GM06990 (cell line): ENCODE results near the gene WNK2.

ENCODE experiments used
- DNase-seq: peaks from one replicate; pipeline ENCODE4 v3.0.0-alpha.2; 2011; ENCODE audit not compliant: insufficient read length; ENCODE audit errors: extremely low read depth
- H3K27me3 ChIP-seq: replicated peaks from 2 replicates; pipeline ENCODE4 v1.6.0; 2011; ENCODE audit warnings: low read length; ENCODE audit not compliant: control insufficient read depth, insufficient read depth
- H3K36me3 ChIP-seq: 2 replicates; pipeline ENCODE4 v1.5.1; 2011; ENCODE audit warnings: low read length; ENCODE audit not compliant: control insufficient read depth, insufficient read depth
- H3K4me3 ChIP-seq: replicated peaks from 2 replicates; pipeline ENCODE4 v1.5.1; 2011; ENCODE audit warnings: low read depth, mild to moderate bottlenecking, control low read depth, low read length
- TF ChIP-seq, protein P1 (sequence below): IDR thresholded peaks from 2 replicates; pipeline ENCODE4 v1.5.1; 2011; ENCODE audit warnings: low read length, control low read depth, mild to moderate bottlenecking, inconsistent platforms; ENCODE audit not compliant: insufficient read depth, poor library complexity, severe bottlenecking

WNK2 gene

DNA sequence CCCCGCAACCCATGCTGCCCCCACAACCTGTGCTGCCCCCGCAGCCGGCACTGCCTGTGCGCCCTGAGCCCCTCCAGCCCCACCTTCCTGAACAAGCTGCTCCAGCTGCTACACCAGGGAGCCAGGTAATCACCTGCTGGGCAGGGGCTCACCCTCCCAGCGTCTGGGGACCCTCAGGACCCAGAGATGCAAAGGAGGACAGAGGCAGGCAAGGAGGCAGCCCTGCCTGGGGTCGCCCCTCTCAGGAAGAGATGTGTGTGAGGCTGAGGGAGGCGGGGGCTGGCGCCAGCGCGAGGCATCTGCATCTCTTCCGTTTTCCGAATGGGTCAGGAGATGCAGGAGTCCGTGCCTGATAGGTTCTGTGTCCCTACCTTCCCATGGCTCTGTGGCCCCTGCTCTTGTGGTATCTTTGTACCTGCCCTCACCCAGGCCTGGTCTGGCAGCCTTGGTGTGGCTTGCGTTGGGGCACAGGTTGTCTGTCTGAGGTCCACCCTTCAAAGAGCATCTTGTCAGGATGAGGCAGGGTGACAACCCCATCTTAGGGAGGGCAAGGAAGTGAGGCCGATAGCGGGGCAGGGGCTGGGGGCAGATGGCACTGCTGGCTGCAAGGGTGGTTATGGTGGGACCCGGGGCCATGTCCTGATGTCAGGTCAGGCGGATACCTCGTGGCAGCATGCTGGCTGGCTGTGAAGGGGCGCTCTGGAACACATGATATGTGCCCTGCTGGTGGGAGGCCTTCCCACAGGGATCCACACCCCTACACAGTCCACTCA, 75.7 kb downstream of the WNK2 start:
- no peaks in the 10 kb centered on the region for H3K36me3 ChIP-seq
- no peak for DNase-seq
- TF ChIP-seq, protein P1, sequence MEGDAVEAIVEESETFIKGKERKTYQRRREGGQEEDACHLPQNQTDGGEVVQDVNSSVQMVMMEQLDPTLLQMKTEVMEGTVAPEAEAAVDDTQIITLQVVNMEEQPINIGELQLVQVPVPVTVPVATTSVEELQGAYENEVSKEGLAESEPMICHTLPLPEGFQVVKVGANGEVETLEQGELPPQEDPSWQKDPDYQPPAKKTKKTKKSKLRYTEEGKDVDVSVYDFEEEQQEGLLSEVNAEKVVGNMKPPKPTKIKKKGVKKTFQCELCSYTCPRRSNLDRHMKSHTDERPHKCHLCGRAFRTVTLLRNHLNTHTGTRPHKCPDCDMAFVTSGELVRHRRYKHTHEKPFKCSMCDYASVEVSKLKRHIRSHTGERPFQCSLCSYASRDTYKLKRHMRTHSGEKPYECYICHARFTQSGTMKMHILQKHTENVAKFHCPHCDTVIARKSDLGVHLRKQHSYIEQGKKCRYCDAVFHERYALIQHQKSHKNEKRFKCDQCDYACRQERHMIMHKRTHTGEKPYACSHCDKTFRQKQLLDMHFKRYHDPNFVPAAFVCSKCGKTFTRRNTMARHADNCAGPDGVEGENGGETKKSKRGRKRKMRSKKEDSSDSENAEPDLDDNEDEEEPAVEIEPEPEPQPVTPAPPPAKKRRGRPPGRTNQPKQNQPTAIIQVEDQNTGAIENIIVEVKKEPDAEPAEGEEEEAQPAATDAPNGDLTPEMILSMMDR = no peak

GRCh38 chr9:93260263-93261066, 76.5 kb downstream of the WNK2 start:
- DNase-seq = no peak
- Histone ChIP-seq H3K36me3 (no peaks in the 10 kb centered on the region), H3K4me3 (no peak overlapping the region), H3K27me3 (peaks cover 3% of the 10 kb centered on the region; the same call in 1 of the 2 replicates)
- TF ChIP-seq, protein P1 = no peak

More for the DNA sequence above, 75.7 kb downstream of the WNK2 start:
- Histone ChIP-seq H3K27me3 (no peaks in the 10 kb centered on the region), H3K4me3 (no peak overlapping the region)

GRCh38 chr9:93261281-93261680, 77.3 kb downstream of the WNK2 start:
- no peaks in the 10 kb centered on the region for H3K36me3 ChIP-seq
- TF ChIP-seq, protein P1 = no peak
- peaks cover 3% of the 10 kb centered on the region; the same call in 1 of the 2 replicates for H3K27me3 ChIP-seq
- no peak overlapping the region for H3K4me3 ChIP-seq
- no peak for DNase-seq

DNA sequence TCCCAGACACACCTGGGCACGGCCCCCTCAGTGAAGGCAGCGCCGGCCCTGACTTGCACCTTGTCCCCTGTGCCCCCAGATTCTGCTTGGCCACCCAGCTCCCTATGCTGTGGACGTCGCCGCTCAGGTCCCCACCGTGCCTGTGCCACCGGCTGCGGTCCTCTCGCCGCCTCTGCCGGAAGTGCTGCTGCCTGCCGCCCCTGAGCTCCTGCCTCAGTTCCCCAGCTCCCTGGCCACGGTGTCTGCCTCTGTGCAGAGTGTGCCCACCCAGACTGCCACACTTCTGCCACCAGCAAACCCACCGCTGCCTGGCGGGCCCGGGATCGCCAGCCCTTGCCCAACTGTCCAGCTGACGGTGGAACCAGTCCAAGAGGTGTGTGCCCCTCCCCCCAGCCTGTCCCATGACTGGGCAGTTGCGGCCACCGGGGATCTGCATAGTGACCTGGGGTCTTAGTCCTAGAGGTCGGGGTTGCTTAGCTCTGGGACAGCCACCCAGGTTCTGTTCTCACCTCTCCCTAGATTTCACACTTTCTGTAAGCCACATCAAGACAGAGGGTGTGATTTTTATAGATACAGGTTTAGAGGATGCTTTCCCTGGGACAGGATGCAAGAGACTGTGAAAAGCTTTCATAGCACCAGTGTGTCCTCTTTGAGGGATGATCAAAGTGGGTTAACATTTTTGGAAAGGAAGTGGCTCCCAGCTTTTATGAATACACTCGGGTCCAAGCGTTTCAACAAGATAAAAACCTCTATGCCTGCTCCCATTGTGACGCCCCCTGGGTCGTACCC, 78.0 kb downstream of the WNK2 start:
- Histone ChIP-seq H3K4me3 (no peak overlapping the region), H3K27me3 (peaks cover 3% of the 10 kb centered on the region; the same call in 1 of the 2 replicates), H3K36me3 (no peaks in the 10 kb centered on the region)
- no peak for DNase-seq
- TF ChIP-seq, protein P1 = no peak

GRCh38 chr9:93262537-93263310, 78.8 kb downstream of the WNK2 start:
- Histone ChIP-seq H3K36me3 (no peaks in the 10 kb centered on the region), H3K4me3 (no peak overlapping the region), H3K27me3 (peaks cover 3% of the 10 kb centered on the region; the same call in 1 of the 2 replicates)
- DNase-seq = no peak
- TF ChIP-seq, protein P1 = no peak
